ENCODE data around the gene MAP3K20.

DNA sequence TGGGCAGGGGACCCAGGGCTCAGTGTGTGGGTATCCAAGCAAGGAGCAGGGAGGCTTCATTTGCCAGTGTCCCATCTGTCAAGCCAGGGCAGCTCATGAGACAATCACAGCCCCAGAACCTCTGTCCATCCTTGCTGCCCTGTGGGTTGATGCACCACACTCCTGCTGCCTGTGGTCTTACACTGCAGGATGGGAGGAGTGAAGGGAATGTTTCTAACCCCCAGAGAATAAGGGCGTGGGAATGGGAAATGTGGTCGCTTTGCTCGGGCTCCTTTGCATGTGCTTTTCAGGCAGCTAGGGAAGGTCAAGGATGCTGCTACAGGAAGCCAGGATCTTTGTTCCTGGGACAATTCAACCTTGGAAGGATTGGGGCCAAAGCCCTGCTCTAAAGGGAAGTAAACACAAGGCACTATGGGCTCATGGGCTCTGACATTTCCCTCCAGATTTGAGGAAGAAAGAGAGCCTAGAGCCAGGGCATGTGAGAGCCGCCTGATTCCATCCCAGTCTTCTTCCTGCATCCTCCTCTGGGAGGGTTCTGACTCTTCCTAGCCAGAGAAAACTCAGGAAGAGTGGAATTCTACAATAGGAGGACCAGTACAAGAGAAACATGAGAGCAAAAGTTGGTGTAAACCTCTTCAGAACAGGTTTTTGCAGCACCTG, 18.8 kb upstream of the MAP3K20 start:
- TF ChIP-seq, protein P1, sequence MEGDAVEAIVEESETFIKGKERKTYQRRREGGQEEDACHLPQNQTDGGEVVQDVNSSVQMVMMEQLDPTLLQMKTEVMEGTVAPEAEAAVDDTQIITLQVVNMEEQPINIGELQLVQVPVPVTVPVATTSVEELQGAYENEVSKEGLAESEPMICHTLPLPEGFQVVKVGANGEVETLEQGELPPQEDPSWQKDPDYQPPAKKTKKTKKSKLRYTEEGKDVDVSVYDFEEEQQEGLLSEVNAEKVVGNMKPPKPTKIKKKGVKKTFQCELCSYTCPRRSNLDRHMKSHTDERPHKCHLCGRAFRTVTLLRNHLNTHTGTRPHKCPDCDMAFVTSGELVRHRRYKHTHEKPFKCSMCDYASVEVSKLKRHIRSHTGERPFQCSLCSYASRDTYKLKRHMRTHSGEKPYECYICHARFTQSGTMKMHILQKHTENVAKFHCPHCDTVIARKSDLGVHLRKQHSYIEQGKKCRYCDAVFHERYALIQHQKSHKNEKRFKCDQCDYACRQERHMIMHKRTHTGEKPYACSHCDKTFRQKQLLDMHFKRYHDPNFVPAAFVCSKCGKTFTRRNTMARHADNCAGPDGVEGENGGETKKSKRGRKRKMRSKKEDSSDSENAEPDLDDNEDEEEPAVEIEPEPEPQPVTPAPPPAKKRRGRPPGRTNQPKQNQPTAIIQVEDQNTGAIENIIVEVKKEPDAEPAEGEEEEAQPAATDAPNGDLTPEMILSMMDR (conservative IDR thresholded peaks at IDR 0.05 in 1 of 2, IDR thresholded peaks at IDR 0.05 in 1 of 2; ENCODE audit: extremely low read depth in 1 of 2, insufficient read depth in 1 of 2, low read depth in 1 of 2, low read length in 2 of 2) = no peak
- no peak for TF ChIP-seq EZH2 (IDR thresholded peaks at IDR 0.05; ENCODE audit: borderline replicate concordance, low read length)
